Fibroblast of pulmonary artery (primary cell): Measurements from ENCODE around the gene TMEFF2.

Source experiments
- DNase-seq: peaks from one replicate; pipeline ENCODE4 v3.0.0-alpha.2; 2010; ENCODE audit warnings: low read depth
- H3K4me3 ChIP-seq: replicated peaks from 2 replicates; pipeline ENCODE4 v1.5.1; 2011; ENCODE audit warnings: low read depth, mild to moderate bottlenecking, control low read depth, low read length, moderate library complexity
- CTCF ChIP-seq: IDR thresholded peaks from 2 replicates; pipeline ENCODE4 v1.5.1; 2011; ENCODE audit warnings: mild to moderate bottlenecking, control low read depth, low read length, inconsistent platforms; ENCODE audit errors: missing control alignments

The TMEFF2 gene

DNA sequence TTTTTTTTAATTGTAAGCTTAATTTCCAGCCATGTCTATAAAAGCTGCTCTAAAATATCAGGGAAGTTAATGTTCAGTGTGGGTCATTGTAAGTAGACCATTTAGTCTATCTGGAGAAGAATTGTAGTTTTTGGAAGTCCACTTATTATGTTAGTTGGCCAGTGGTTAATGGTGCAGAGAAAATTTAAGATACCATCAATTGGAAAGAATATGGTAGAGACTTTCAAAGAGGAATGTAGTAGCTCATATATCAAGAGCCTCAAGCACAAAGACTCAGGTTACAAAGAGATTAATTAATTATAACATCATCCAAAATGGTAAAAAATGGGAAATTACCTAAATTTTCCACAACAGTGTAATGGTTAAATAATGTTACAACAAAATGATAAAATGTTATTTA is 220.1 kb downstream of the TMEFF2 start:
- no peak for TF ChIP-seq CTCF
- H3K4me3 ChIP-seq: no peak overlapping the region
- no peak for DNase-seq

DNA sequence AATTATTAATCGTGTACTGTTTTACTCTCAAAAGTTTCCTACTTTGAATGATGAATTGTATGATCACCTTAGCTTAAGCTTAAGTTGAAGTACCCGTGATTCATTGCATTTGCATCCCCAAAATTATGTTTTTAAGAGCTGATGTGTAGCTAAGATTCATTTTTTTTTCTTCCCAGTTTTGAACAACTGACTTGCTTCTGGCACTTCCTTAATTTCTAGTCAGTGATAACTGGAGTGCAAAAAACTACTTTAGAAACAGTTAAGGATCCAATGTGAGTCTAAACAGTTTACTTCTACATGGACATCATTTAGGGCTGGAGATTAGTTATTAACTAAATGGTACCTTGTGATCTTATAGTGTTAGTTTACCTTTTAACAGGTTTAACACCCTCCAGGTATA is 223.9 kb downstream of the TMEFF2 start:
- no peak overlapping the region for H3K4me3 ChIP-seq
- DNase-seq: no peak
- TF ChIP-seq CTCF: no peak

DNA sequence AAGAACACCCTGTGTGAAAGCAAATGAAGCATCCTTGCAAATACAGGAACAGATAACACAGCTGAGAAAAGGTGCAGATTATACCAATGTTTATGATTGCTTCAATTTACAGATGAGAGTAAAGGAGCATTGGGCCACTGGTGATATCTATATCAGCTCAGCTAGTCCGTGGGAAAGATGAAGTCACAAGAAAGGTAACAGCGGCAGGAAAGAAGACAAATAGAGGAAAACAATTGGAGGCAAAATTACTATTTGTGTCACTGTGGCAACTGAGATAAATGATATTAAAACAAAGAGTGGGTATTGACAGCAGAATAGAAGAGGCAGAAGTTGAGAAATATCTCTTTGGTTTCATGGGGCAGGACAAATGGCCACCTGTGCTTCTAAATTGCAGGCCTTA is 226.6 kb downstream of the TMEFF2 start:
- no peak for TF ChIP-seq CTCF
- DNase-seq: no peak
- H3K4me3 ChIP-seq: no peak overlapping the region

DNA sequence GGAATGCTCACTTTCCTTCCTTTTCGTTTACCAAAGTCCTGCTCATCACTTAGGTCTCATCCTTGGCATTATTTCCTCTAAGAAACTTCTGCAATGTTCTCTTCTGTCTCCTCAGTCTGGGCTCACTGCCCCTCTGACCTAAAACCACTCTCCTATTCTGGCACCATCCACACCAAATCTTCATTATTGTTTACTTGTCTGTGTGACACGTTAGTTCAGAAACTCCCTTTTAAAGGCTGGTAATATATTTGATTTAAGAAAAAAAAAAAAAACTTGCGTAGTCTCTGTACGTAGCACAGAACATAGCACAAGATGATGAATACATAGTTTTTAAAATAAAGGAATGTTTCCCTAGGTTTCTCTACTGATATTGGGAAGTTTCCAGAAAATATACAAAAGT is 229.0 kb downstream of the TMEFF2 start:
- TF ChIP-seq CTCF: no peak
- H3K4me3 ChIP-seq: no peak overlapping the region
- no peak for DNase-seq

- H3K4me3 ChIP-seq: no peak overlapping the region
- no peak for TF ChIP-seq CTCF
- DNase-seq: no peak
These were observed 233.2 kb downstream of the TMEFF2 start for GRCh38 chr2:191961556-191961955.

GRCh38 chr2:191959209-191959608 is 235.5 kb downstream of the TMEFF2 start:
- peak; percentile 45 for DNase-seq
- no peak overlapping the region for H3K4me3 ChIP-seq
- TF ChIP-seq CTCF: no peak

- H3K4me3 ChIP-seq: no peak overlapping the region
- DNase-seq: no peak
- no peak for TF ChIP-seq CTCF
These were observed 236.5 kb downstream of the TMEFF2 start for GRCh38 chr2:191957996-191958860.
